Lung (tissue), 12 donors: Measurements from ENCODE around the gene DUSP19. TPM values are rescaled to one million over a fixed set of nuclear protein-coding genes. Genes with fewer than 3 reads are reported as not detected.

Source experiments
- ATAC-seq: fragments of 200-7000 bp; cut with Tn5 transposase; one replicate; pipeline ENCODE4 v1.9.1; 2020; ENCODE audit warnings: moderate number of reproducible peaks; ENCODE audit not compliant: insufficient read depth, low FRiP score
- DNase-seq, 3 donors: peaks; one replicate each; pipeline ENCODE4 v3.0.0-alpha.2; 2013 to 2017
- H3K27ac ChIP-seq, 2 donors: one replicate each; pipeline ENCODE4 v1.5.1; 2013; ENCODE audit warnings: mild to moderate bottlenecking in 2 of 2, moderate library complexity in 2 of 2, control low read depth in 1 of 2, inconsistent platforms in 1 of 2, low read depth in 1 of 2, low read length in 1 of 2
- H3K27me3 ChIP-seq, 3 donors: one replicate each; pipeline ENCODE4 v1.5.1; 2013; ENCODE audit warnings: low read length in 2 of 3; ENCODE audit not compliant: control insufficient read depth in 3 of 3, insufficient read depth in 3 of 3
- H3K36me3 ChIP-seq, 4 donors: one replicate each; pipeline ENCODE4 v1.5.1; 2013; ENCODE audit warnings: low read length in 4 of 4, mild to moderate bottlenecking in 1 of 4, moderate library complexity in 1 of 4; ENCODE audit not compliant: control insufficient read depth in 4 of 4, insufficient read depth in 4 of 4
- H3K4me1 ChIP-seq, 5 donors: one replicate each; pipeline ENCODE4 v1.5.1; 2013; ENCODE audit warnings: low read length in 5 of 5, mild to moderate bottlenecking in 2 of 5, moderate library complexity in 1 of 5; ENCODE audit not compliant: control insufficient read depth in 5 of 5, insufficient read depth in 5 of 5
- H3K4me3 ChIP-seq: one replicate; pipeline ENCODE4 v1.5.1; 2013; ENCODE audit warnings: mild to moderate bottlenecking, control low read depth, moderate library complexity
- H3K9ac ChIP-seq, 2 donors: one replicate each; pipeline ENCODE4 v1.5.1; 2013; ENCODE audit warnings: low read length in 2 of 2, control low read depth in 1 of 2; ENCODE audit not compliant: insufficient read depth in 1 of 2
- H3K9me3 ChIP-seq, 4 donors: one replicate each; pipeline ENCODE4 v1.5.1; 2013; ENCODE audit warnings: low read length in 3 of 4, mild to moderate bottlenecking in 1 of 4, moderate library complexity in 1 of 4; ENCODE audit not compliant: control insufficient read depth in 4 of 4, insufficient read depth in 3 of 4
- CTCF ChIP-seq: IDR thresholded peaks from 2 replicates; pipeline ENCODE4 v1.5.1; 2012; ENCODE audit warnings: mild to moderate bottlenecking; ENCODE audit errors: control extremely low read depth, extremely low read depth
- WGBS, 2 donors: extraction: QIAGEN DNeasy Blood & Tissue Kit; methylation state at CpG; one replicate each; pipeline ENCODE4 v1.1.7; 2013; 5-methylcytosine and 5-hydroxymethylcytosine counted together
- polyA plus RNA-seq, 2 donors: library from polyadenylated mRNA; stranded (reverse); fragments of 200-250 nt; gene quantifications; one replicate each; pipeline ENCODE4 v1.2.1, GENCODE V29; 2013
- total RNA-seq, 2 donors: library from RNA; depleted of rRNA in 1 of 2; stranded (reverse); fragments of >200 nt in 1 of 2; gene quantifications; one replicate each; pipeline ENCODE4 v1.2.1, GENCODE V29; 2014 to 2021
- donor health status: control.
- donor health status: control.
- donor health status: Bipolar disorder and iron deficiency.
- donor health status: healthy.
- donor health status: DM: yes; HTN: yes; CAD: no.

Gene DUSP19
- total and polyA plus RNA-seq, 4 donors, result 0.70 to 8.8 (median 2.9) TPM

GRCh38 chr2:183060571-183061231, 17.8 kb upstream of the DUSP19 start:
- no peak overlapping the region for H3K9ac ChIP-seq
- no peak overlapping the region for H3K4me3 ChIP-seq
- no peaks in the 10 kb centered on the region for H3K27me3 ChIP-seq
- DNase-seq (no peak), ATAC-seq (no peak)
- H3K27ac ChIP-seq, result no peak overlapping the region
- H3K9me3 ChIP-seq, result no peaks in the 10 kb centered on the region
- no peak for TF ChIP-seq CTCF
- H3K4me1 ChIP-seq, result no peaks in the 10 kb centered on the region
- 92 to 95% methylated on average over 14 of the region's 14 CpGs for WGBS, 2 donors
- no peaks in the 10 kb centered on the region for H3K36me3 ChIP-seq

GRCh38 chr2:183063083-183063482, 15.5 kb upstream of the DUSP19 start:
- 36 to 45% methylated on average over 2 of the region's 2 CpGs for WGBS, 2 donors
- no peaks in the 10 kb centered on the region for H3K9me3 ChIP-seq
- no peaks in the 10 kb centered on the region for H3K27me3 ChIP-seq
- TF ChIP-seq CTCF, result no peak
- no peaks in the 10 kb centered on the region for H3K4me1 ChIP-seq
- no peak overlapping the region for H3K27ac ChIP-seq
- no peak overlapping the region for H3K4me3 ChIP-seq
- H3K36me3 ChIP-seq, result no peaks in the 10 kb centered on the region
- no peak overlapping the region for H3K9ac ChIP-seq
- ATAC-seq (no peak), DNase-seq (no peak)

- TF ChIP-seq CTCF, result no peak
- no peak for DNase-seq
- no peak overlapping the region for H3K4me3 ChIP-seq
- no peak for ATAC-seq
- WGBS, 2 donors, result 81 to 90% methylated on average over 3 of the region's 3 CpGs
- no peak overlapping the region for H3K9ac ChIP-seq
- H3K9me3 ChIP-seq, result peaks cover 0 to 6% (median 0%) of the 10 kb centered on the region in 4 donors
- H3K36me3 ChIP-seq, result no peaks in the 10 kb centered on the region
- H3K4me1 ChIP-seq, result peaks cover 0 to 1% (median 0%) of the 10 kb centered on the region in 5 donors
- no peaks in the 10 kb centered on the region for H3K27me3 ChIP-seq
- H3K27ac ChIP-seq, result no peak overlapping the region
Observed at GRCh38 chr2:183068561-183068960, 10.0 kb upstream of the DUSP19 start.

- H3K27ac ChIP-seq, result no peak overlapping the region
- DNase-seq (no peak), ATAC-seq (no peak)
- H3K4me1 ChIP-seq, result peaks cover 0 to 1% (median 0%) of the 10 kb centered on the region in 5 donors
- H3K9me3 ChIP-seq, result peaks cover 0 to 6% (median 0%) of the 10 kb centered on the region in 4 donors
- H3K9ac ChIP-seq, result no peak overlapping the region
- no peak overlapping the region for H3K4me3 ChIP-seq
- no peak for TF ChIP-seq CTCF
- 93 to 95% methylated on average over 2 of the region's 2 CpGs for WGBS, 2 donors
- H3K27me3 ChIP-seq, result peaks cover 0 to 2% (median 0%) of the 10 kb centered on the region in 3 donors
- no peaks in the 10 kb centered on the region for H3K36me3 ChIP-seq
Observed at GRCh38 chr2:183069174-183069573, 9.4 kb upstream of the DUSP19 start.
